Liver (tissue), 3 donors: ENCODE results near the gene MAP3K13.

Experiments used
- HNF4A ChIP-seq, 2 donors: conservative IDR thresholded peaks; 2 replicates each; pipeline ENCODE4 v1.6.1; 2016; ENCODE audit warnings: antibody characterized with exemption in 2 of 2, mild to moderate bottlenecking in 2 of 2
- HNF4G ChIP-seq: IDR thresholded peaks from 2 replicates; pipeline ENCODE4 v1.6.1; 2016; ENCODE audit warnings: antibody characterized with exemption
- NR2F2 ChIP-seq: IDR thresholded peaks from 2 replicates; pipeline ENCODE4 v1.6.1; 2016; ENCODE audit warnings: antibody characterized with exemption
- RAD21 ChIP-seq, 2 donors: IDR thresholded peaks; 2 replicates each; pipeline ENCODE4 v1.6.1; 2016; ENCODE audit warnings: antibody characterized with exemption in 2 of 2, mild to moderate bottlenecking in 2 of 2
- SP1 ChIP-seq: IDR thresholded peaks from 2 replicates; pipeline ENCODE4 v1.6.1; 2018; ENCODE audit warnings: antibody characterized with exemption, mild to moderate bottlenecking
- TF ChIP-seq, protein P1 (sequence below): IDR thresholded peaks from 2 replicates; pipeline ENCODE4 v1.6.1; 2016; ENCODE audit warnings: antibody characterized with exemption
- TF ChIP-seq, protein P2 (sequence below): fragments of 150-350 bp; IDR thresholded peaks from 2 replicates; pipeline ENCODE4 v1.5.1; 2017; ENCODE audit warnings: improper control_type of control experiment, low read depth, low read length; ENCODE audit not compliant: missing input control
- TF ChIP-seq, protein P3 (sequence below): IDR thresholded peaks from 2 replicates; pipeline ENCODE4 v1.6.1; 2016; ENCODE audit warnings: antibody characterized with exemption
- donor health status: healthy.
- donor health status: healthy.

DNA sequence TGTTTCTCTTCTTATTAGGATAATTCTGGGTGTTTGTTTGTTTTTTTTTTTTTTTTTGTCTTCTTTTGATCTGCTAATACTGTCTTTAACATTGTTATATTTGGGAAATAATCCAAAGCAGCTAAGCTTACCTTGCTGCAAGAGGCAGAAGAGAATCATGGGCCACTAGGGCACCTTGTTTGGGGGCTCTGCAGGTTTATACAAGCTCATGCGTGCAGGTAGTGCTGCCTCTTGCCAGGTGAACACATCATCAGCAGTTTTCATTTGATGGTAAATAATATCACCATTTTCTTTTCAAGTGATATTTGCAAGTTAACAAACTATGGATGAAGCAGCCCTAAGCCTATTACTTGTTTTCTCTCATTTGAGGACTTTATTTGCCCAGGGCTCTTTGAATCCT lies 37.9 kb downstream of the MAP3K13 start:
- TF ChIP-seq, protein P1, sequence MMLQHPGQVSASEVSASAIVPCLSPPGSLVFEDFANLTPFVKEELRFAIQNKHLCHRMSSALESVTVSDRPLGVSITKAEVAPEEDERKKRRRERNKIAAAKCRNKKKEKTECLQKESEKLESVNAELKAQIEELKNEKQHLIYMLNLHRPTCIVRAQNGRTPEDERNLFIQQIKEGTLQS = no peak
- TF ChIP-seq, protein P2, sequence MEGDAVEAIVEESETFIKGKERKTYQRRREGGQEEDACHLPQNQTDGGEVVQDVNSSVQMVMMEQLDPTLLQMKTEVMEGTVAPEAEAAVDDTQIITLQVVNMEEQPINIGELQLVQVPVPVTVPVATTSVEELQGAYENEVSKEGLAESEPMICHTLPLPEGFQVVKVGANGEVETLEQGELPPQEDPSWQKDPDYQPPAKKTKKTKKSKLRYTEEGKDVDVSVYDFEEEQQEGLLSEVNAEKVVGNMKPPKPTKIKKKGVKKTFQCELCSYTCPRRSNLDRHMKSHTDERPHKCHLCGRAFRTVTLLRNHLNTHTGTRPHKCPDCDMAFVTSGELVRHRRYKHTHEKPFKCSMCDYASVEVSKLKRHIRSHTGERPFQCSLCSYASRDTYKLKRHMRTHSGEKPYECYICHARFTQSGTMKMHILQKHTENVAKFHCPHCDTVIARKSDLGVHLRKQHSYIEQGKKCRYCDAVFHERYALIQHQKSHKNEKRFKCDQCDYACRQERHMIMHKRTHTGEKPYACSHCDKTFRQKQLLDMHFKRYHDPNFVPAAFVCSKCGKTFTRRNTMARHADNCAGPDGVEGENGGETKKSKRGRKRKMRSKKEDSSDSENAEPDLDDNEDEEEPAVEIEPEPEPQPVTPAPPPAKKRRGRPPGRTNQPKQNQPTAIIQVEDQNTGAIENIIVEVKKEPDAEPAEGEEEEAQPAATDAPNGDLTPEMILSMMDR = no peak
- no peak for TF ChIP-seq NR2F2
- no peak for TF ChIP-seq HNF4G
- TF ChIP-seq RAD21 (IDR thresholded peaks at IDR 0.05) = no peak
- no peak for TF ChIP-seq HNF4A (conservative IDR thresholded peaks at IDR 0.05)
- TF ChIP-seq SP1 = no peak
- TF ChIP-seq, protein P3, sequence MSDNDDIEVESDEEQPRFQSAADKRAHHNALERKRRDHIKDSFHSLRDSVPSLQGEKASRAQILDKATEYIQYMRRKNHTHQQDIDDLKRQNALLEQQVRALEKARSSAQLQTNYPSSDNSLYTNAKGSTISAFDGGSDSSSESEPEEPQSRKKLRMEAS = no peak
